GM19025 (cell line): ENCODE results near the gene RXRA.
A peak's percentile ranks its signal among the peaks of the same experiment; 100 is the strongest.

ENCODE experiments used
- ATAC-seq: cut with Tn5 transposase; IDR thresholded peaks from one replicate; pipeline ENCODE4 v1.9.1; 2021; ENCODE audit warnings: mild to moderate bottlenecking, low read depth, moderate library complexity; ENCODE audit not compliant: unreplicated experiment

Gene RXRA

DNA sequence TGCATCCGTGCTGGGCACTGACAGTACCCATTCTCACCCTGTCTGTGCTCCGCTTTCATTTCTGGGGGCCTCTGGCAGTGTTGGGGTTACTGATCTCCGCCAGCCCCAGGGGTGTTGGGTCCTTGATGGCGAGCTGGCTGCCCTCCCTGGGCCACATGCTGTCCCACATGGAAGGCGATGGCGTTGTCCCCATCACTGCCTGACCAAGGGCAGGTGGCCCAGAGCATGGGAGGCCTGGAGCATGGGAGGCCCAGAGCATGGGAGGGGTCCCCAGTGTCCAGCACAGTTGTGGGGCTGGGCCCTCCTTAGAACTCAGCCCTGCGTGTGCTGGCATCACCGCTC lies 50.9 kb downstream of the RXRA start:
- ATAC-seq, result no peak

GRCh38 chr9:134377976-134378375 lies 51.7 kb downstream of the RXRA start:
- no peak for ATAC-seq

- no peak for ATAC-seq
Measured at GRCh38 chr9:134378901-134379338, 52.7 kb downstream of the RXRA start.

GRCh38 chr9:134379831-134380365 lies 53.6 kb downstream of the RXRA start:
- no peak for ATAC-seq

DNA sequence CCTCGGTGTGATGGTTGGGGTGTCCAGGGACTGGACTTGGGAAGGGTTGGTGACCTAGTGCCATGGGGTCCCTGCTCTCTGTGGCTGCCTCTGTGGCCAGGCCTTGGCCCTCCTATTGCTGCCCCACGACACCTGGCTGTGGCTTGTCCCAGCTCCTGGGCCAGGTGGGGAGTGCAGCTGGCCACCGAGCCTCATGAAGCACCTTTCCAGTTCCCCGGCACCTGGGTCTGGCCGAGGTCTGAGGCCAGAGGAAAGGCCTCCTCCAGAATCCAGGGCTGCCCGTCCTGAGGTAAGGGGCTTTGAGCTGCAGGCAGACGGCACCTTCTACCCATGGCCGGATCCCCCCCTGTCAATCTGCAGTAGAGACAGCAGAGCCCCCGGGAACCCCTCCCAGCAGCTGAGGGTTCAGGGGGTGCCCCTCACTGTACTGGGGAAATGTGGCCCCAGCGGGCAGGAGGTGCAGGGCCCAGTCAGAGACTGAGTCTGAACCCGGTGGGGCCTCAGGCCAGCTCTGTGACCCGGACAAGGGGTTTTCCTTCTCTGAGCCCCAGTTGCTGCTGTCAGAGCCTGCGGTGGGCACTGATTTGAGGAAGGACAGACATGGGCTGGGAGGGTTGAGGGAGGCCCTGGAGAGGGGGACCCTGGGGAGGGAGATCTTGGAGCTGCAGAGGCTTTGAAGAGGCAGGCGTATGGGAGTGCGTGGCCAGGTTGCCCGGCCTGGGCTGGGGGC lies 54.5 kb downstream of the RXRA start:
- no peak for ATAC-seq

- ATAC-seq, result no peak
Measured at GRCh38 chr9:134381272-134381661, 55.0 kb downstream of the RXRA start.

GRCh38 chr9:134381671-134382516 lies 55.6 kb downstream of the RXRA start:
- ATAC-seq, result no peak

GRCh38 chr9:134382733-134383132 lies 56.5 kb downstream of the RXRA start:
- ATAC-seq, result no peak

DNA sequence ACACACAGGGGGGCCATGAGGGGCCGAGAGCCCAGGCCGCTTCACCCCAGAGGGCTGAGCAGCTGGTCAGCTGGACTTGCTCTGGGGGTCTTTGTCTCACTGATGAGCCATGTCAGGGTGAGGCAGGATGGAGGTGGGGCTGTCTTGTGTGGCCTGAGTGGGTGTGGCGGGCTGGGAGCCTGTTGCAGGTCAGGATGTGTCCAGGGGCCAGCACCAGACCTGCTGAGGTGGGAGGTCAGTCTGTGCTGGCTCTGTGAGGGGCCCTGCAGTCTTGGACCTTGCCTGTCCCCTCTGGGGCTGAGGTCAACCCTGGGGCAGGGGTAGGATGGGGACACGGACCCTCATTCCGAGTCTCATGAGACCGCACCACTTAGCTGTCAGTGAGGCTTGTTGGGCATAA lies 56.9 kb downstream of the RXRA start:
- no peak for ATAC-seq

DNA sequence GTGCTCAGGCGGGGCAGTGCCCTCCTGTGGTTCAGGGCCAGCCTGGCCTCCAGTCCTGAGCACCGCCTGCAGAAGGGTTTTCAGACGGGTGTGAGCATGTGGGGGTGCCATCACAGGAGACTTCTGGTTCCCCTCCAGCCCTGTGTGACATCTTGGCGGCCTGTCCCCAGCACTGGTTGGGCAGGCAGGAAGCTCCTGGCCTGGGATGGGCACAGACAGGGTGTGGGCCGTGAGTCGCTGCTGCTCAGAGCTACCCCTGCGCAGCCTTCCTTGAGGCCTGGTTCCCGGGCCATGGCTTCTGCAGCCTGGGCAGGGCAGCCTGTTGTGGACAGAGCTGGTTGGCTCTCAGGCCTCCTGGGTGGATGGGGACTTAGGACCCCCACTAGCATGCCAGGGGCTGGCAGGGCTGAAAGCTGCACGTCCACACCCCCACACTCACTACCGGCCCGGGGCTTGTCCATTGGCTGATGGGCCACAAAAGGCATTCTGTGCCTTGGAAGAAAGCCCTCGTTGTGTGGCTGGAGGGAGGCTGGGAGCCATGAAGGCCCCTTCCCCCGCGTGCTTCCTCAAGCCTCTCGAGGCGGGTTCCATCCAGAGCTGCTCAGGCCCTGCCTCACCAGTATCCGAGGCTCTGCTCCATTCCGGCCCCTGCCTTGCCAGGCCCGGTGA lies 58.7 kb downstream of the RXRA start:
- no peak for ATAC-seq

- no peak for ATAC-seq
Measured at GRCh38 chr9:134385915-134386314, 59.7 kb downstream of the RXRA start.

- ATAC-seq, result no peak
Measured at GRCh38 chr9:134386951-134387831, 60.9 kb downstream of the RXRA start.

GRCh38 chr9:134388289-134388808 lies 62.1 kb downstream of the RXRA start:
- ATAC-seq, result no peak

DNA sequence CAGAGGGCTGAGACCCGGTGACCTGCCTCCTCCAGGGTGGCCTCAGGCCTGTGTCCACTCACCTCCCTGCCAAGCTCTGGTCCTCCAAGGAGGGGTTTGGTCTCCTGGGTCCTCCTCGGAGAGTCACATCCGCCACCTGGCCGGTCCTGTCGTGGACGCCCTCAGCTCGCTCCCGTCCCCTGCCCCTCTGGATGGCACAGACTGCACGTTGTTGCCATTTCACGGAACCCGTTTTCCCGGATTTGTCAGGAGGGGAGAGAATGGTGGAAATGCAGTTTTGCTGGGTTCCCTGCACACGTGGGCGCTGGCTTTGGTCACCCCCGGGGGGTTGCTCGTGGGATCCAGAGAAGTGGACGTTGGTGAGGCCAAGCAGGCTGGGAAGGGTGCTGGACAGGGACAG lies 62.7 kb downstream of the RXRA start:
- no peak for ATAC-seq

- no peak for ATAC-seq
Measured at GRCh38 chr9:134389642-134390041, 63.4 kb downstream of the RXRA start.

DNA sequence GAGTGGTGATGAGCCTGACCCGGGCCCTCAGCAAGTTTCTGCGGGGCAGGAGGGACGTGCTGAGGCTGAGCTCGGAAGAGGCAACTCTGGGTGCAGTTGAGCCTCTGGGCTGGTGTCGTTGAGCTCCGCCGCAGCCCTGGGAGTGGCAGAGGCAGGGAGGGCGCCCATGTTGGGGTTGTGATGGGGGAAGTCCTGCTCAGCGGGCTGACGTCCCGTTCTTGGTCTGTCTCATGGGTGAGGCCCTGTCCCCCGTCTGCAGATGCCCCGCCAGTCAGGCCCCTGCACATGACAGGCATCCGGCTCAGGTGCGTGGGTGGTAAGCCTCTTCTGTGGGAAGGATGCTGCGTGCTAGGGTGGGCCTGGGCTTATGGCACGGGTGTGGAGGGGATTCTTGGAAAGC lies 64.3 kb downstream of the RXRA start:
- ATAC-seq, result peak; percentile 13

DNA sequence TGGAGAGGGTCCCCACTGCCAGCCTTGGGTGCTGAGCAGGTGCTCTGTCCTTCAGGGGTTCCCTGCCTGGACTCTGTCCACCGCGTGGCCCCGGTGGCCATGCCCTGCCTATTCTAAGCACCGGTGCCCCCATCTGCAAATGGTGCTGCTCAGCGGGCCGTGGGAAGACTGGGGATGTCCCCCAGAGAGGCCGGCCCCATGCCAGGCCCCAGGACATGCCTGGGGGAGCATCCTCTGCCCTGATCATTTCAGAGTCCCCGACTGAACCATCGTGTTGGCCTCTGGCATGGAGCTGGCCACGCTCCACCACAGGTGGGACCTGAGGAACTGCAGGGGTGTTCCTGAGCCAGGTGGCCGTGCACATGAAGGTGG lies 64.7 kb downstream of the RXRA start:
- peak; percentile 30 for ATAC-seq

DNA sequence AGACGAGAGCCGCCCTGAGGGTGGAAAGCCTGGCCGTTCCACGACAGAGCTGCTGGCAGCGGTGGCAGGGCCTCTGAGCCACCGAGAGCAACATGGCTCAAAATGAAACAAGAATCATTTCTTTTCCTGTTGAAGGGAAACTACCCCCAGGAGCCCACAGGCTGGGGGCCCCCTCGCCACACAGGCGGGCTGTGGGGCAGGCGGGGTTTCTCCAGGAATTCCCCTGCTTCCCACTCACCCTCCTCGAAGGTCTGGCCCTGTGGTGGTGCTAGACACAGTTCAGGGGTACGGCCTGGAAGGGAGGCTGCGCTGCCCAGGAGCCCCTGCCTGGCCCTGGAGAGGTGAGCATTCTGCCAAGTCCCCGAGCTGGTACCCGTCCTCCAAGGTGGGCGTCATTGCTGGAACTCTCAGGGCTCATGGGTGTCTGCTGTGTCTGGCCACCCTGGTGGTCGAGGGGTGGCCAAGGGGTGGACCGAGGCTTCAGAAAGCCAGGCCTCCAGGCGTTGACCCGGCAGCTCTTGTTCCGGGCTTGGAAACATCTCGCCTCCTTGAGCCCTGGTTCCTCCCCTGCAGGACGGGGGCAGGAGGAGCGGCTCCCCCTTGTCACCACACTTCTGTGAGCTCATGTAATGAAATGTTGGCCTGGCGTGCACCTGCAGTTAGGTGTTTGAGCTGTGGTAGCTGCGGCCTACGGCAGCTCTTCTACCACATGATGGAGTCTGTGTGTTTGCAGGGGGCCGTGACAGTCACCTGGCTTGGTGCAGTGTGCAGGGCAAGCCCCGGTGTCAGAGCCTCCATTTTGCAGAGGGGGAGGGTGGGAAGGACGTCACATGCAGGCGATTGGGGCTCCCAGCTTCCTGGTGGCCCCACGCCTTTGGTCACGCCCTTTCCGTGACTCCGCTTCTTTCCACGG lies 65.3 kb downstream of the RXRA start:
- peak; percentile 49 for ATAC-seq

- ATAC-seq, result no peak
Measured at GRCh38 chr9:134392900-134393299, 66.6 kb downstream of the RXRA start.
